GM18508 (cell line): ENCODE measurements around the gene MYO10.
"Not testable (repeated sequence)": the region's sequence is repeated elsewhere in the genome, so short reads cannot be mapped to it uniquely, and the experiment has no call there.

Experiments
- ATAC-seq: cut with Tn5 transposase; IDR thresholded peaks from one replicate; pipeline ENCODE4 v1.9.1; 2021; ENCODE audit warnings: moderate number of reproducible peaks; ENCODE audit not compliant: insufficient read depth, unreplicated experiment

Gene MYO10

DNA sequence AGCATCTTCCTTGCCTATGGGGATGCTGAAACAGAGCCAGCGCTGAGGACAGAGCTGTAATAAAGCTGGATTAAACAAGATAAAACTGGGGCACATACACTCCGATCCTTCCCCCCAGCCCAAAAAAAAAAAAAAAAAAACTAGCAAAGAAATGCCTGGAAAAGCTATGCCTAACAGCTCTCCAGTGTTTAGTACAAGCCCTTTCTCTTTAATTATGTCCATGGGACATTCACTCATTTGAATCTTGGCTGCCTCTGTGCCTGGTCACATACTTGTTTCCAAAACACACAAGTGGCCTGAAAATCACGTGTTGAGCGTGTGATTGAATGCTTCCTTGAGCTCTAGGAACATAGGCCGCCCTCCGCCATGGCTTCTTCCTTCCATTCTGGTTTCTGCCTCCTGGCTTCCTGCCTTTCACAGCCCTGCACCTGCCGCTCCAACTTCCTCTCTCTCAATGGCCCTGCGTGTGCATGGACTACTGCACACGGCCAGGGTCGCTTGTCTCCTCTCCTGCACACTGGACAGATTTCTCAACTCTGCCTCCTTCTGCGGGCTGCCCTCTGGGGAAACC, 208.2 kb downstream of the MYO10 start:
- ATAC-seq: no peak

DNA sequence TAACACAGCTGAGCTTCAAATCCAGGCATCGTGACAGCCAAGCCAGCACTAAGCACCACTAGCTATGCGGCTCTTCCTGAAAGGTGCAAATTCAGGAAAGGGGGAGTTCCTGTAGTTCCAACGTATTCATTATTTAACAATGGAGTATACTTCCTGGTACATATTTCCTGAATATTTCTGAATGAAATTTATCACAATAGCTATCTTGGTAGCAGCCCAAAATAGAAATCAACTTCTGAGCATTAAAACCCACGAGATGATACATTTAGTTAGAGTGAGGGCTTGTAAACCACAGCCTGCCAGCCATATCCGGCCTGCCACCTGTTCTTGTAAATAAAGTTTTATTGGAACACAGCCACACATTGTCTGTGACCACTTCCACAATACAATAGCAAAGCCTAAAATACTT, 209.5 kb downstream of the MYO10 start:
- ATAC-seq: no peak

DNA sequence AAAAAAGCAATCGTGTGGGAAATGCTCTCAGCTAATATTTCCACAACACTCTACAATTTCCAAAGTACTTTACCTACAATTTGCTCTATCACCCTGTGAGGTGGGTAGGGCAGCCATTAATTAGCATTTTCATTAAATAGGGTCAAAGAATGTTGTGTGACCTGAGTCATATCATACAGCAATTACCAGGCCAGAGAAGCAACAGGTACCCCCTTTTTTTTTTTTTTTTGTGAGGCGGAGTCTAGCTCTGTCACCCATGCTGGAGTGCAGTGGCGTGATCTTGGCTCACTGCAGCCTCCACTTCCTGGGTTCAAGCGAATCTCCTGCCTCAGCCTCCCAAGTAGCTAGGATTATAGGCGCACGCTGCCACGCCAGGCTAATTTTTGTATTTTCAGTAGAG, 210.5 kb downstream of the MYO10 start:
- ATAC-seq: no peak

DNA sequence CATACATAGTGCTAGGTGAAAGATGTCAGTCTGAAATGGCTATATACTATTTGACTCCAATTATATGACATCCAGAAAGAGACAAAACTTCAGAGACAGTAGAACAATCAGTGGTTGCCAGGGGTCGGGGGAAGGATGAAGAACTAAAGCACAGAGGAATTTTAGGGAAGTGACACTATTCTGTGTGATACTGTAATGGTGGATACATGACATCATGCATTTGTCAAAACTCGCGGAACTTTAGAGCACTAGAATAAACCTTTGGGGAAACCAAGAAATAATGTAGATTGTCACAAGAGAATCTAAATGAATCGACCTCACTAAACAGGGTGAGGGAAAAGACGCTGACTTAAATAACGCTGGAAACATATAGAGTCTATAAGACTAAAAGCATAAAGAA, 212.3 kb downstream of the MYO10 start:
- ATAC-seq: no peak

DNA sequence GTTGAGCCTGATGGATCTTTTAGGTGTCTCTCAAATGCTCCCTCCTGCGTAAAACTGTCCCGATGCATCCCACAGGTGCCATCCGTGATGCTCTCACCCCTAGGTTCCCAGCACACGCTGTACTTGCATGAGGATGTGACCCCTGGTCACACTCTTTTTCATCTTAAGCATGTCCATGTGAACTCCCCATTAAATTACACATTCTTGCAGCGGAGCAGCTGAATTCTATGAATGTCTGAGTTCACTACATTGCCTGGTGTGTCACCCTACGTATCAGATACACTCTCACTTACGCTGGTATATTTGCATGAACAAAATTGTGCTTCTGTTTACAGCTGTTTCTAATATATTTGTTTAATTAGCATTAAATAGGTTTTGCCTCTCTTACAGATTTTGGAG, 214.0 kb downstream of the MYO10 start:
- no peak for ATAC-seq

DNA sequence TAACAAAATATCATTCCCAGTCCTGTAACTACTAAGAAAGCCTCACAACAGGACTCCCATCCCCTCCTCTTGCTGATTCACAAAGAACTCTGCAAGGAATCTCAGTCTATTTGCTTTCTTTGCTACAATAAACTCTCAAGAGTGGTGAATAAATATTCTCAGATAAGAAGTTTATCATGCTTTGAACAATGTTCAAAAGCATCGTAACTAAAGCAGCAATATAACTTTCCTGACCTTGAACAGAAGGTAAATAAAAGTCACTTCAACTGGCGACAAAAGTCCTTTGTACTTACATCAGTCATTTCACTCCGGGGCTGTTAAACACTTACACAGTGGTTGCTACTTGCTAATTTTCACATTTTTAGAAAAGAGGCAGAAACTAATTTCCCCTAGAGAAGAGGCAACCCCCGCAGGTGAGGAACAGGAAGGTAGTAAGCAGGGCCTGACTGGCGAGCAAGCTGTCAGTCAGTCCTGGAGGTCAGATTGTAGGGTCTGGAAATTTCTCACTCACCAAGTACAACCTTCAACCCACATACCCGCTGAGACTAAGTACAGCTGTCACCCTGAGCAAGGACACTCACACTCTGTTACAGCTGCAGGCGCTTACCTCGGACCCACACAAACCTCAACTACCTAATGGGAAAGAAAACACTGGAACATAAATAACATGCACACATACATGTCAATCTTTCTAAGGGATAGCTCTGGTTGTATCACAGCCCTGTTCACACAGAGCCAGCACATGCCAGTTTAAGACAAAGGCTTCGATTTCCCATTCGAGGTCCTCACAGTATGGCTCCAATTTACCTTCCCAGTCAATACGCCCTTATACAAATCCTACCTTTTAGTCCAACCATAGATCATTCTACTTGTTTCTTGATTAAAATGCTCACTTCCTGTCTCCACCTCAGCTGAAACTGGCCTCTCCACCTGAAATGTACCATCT, 214.7 kb downstream of the MYO10 start:
- no peak for ATAC-seq

DNA sequence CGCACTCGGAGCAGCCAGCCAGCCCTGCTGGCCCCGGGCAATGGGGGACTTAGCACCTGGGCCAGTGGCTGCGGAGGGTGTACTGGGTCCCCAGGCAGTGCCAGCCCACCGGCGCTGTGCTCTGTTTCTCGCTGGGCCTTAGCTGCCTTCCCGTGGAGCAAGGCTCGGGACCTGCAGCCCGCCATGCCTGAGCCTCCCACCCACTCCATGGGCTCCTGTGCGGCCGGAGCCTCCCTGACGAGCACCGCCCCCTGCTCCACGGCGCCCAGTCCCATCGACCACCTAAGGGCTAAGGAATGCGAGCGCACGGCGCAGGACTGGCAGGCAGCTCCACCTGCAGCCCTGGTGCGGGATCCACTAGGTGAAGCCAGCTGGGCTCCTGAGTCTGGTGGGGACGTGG, 218.1 kb downstream of the MYO10 start:
- ATAC-seq: not testable (repeated sequence)

DNA sequence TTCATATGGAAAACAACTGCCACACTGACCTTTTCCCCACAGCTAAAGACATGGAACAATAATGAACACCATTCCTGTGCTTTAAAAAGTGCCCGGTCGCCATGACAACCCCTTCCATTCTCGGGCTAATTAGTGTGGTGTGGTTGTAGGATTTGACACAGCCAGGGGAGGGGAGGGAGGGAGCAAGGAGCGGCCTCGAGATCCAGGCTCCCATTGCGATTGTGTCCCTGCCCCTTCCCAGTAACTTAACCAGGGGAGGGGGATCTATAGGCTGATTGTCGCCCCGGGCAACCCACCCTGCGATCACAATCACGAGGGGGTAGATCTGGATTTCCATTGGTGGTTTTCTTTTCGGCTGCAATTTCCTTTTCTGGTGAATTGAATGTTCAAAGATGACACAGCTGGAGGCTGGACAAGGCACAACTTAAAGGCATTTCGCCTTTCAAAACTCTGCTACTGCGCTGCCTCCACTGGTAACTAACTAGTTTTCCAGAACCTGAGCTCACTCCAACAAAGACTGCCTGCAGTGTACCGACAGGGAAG, 222.6 kb downstream of the MYO10 start:
- ATAC-seq: no peak

DNA sequence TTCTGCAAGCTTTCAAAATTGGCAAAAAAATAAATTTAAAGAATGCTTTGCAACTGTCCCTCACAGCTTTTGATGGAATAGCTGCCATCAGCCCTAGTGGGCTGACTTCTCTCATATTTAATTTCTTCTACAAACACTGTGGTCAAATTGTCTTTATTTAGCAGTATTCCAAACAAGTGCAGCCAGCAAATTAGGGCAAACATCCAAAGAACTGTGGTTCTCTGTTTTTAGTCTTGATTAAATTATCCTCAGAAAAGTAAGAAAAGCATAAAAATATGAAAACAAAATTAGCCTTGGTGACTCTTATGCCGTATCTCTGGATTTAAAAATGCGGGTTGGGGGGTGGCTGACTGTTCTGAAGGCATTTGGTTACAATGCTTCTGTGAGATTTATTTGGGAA, 223.5 kb downstream of the MYO10 start:
- ATAC-seq: no peak

DNA sequence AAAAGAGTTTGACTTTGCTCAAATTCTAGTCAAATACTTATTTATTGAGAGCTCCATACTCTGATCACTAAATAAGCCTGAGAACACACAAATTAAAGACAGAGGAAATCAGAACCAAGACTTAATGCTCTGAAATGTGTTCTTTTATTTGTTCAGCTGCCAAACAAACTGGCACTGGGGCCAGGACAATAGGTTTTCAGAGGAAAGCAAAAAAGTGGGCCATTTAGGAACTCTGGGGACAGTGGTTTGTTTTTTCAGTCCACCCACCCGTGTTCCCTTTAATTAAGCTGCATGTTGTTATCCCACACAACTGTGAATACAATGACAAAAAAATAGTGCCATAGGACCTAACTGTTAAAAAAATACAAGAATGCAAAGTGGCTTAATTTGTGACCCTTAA, 223.9 kb downstream of the MYO10 start:
- no peak for ATAC-seq

DNA sequence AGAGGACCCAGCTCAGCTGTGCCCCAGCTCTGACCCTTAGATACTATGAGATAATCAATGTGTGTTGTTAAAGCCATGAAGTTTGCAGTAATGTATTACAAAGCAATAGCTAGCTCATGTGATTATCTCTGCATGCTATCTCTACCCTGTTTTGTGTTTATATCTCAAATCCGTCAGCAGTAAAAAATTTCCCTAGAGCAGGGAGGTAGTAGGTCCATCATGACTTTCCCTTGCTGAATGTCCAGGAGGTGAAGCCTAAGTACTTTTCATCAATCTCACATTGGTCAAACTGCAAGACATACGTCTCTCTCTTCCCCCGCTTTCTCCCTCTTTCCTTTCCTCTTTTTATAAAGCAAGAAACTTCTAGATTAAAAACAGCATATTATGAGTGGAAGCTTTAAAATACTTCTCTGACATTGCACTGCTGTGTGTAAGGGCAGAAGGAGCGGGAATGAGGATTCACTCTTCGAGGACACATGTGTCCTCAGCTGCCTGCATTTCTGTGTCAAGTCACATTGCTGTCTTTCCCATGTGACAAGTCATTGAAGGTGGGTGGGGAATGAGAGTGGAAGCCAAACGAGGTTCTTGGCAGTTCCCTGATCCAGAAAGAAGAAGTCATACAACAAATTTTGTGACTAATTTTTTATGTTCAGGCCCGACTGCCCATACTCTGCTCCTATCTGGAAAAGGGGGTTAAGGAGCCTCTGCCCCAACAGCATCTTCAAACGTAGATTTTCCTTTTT, 226.2 kb downstream of the MYO10 start:
- no peak for ATAC-seq

DNA sequence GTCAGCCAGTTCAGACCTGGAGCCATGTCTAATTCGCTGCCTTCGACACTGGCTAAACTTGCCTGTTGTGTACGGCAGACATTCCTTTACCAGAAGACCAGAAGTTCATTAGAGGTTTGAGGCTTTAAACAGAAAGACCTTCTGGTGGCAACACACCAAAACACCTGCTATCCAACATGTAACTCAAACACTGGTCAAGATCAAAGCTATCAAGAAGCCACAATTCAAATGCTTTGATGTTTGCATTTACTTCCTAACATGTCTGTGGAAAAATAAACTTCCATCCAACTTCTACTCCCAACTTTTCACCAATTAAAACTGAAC, 228.3 kb downstream of the MYO10 start:
- ATAC-seq: no peak

DNA sequence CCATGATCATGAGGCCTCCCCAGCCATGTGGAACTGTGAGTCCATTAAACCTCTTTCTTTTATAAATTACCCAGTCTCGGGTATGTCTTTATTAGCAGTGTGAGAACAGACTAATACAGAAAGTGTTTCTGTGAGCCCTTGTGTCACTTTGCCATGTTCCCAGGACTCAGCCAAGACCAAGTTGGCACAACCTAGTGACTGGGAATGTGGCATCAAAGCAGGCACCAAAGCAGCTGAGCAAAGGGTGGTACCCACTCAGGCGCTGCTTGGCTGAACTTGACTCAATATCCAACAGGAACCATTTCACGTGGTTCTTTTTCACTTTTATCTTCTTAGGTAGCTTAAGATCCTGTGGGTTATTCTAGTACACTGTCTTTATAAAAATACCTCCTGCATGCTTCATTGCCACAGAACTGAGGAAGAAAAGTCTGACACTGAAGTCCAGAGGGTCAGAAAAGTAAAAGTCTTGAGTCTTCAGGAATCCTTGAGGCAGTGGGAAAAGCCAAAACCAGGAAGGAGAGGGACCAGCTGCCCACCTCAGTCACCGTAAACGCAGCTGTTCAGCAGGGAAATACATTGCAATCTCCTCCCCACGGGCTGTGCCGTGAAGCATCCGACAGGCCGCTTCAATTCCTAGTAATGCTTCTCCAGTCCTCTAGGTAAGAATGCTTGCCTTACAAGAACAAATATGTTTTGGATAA, 228.8 kb downstream of the MYO10 start:
- ATAC-seq: no peak

DNA sequence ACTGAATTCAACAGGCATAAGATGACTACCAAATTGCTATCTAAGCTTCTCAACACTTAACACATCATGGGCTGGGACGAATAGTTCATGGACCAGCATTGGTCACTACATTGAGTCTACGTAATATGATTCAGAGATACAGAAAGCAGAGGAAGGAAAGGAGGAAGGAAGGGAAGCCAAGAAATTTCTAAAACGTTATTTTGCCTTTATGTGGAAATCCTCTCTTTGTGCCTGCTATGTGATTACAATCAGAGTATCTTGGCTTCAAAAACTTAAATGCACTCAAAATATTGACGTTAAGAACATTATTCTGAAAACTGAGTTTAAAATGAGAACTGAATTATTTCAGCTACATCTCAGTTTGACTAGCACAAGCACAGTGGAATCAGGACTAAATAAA, 231.1 kb downstream of the MYO10 start:
- ATAC-seq: no peak

DNA sequence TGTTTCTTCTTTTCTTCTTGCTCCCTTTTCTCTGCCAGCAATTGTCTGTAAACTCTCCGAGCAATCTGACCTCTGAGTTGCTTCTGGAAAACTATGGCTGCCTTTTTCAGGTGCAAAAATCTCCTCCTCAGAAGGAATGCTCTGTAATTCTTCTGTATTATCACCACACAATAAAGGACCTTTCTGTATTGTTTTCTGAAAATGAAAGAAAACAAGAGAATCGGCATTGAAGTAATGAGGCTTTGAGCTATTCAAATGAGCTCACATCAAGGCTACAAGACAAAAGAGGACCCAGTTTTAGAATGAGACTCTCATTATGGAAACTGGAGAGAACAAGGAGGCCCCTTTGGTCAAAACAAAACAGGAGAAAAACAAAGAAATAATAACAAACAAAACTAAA, 233.1 kb downstream of the MYO10 start:
- no peak for ATAC-seq

DNA sequence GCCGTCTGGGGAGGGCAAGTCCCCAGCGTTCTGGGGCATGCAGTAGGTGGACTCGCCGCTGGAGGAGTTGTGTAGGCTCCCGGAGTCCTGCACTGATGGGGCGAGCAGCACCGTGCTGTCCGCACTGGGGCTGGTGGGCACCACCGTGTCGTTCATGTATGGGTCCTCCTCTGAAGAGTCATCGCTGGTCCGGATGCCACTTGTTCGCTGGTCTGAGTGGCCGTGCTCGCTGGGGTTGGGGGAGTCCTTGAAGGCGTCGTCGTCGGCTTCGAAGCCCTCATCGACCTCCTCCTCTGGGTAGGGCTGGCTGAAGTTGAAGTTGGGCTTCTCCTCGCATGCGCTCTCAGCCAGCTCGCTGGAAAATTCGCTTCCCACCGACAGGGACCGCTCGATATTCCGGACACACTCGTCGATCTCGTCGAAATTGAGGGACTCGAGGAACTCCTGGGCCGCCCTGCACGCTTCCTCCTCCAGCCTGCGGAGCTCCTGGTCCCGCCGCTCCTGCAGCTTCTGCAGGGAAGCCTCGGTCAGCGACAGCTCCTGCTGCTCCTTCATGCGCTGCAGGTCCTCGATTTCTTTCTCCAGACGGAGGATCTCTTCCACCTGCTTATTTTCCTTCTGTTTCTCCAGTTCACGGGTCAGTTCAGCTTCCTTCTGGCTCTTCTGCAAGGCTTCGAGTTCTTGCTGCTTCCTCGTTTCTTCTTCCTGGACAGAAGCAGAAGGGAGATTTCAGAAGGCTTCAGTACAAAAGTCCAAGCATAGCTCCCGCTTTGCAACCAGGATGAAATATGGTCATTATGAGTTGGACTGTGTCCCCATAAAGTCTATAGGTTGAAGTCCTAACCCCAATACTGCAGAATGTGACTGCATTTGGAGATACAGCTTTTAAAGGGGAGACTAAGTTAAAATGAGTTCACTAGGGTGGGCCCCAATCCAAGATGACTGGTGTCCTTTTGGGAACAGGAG, 234.7 kb downstream of the MYO10 start:
- ATAC-seq: no peak

DNA sequence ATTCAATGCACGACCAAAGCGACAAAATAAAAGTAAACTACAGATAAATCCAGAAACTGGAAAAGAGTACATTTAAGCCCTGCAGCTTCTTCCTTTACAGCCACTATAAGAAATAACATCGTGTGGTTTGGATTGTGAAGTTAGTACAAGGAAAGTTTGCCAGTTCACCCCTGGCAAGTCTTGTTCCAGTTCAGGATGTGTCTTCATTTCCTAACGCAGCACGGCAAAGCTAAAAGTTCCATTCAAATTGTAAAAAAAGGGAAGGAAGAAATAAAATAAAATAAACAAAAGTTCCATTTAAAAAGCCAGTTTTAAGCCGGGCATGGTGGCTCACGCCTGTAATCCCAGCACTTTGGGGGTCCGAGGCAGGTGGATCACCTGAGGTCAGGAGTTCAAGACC, 236.0 kb downstream of the MYO10 start:
- ATAC-seq: no peak

DNA sequence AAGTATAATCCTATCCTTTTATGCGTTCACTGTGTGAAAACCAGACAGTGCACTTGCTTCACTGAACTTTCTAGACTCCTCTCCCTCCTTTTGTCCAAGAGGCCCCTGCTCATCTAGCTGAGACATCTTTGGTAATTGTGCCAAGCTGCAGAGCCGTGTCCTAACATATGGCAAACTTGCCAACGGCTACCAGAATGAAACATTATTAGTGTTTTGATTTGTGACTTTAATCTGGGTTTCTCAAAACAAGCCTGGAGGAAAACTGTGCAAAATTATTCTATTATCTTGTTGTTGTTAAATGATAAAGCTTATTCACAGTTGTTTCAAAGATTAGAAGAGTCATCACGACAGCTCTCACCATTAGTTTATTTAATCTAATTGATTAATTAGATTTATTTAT, 240.3 kb downstream of the MYO10 start:
- no peak for ATAC-seq

DNA sequence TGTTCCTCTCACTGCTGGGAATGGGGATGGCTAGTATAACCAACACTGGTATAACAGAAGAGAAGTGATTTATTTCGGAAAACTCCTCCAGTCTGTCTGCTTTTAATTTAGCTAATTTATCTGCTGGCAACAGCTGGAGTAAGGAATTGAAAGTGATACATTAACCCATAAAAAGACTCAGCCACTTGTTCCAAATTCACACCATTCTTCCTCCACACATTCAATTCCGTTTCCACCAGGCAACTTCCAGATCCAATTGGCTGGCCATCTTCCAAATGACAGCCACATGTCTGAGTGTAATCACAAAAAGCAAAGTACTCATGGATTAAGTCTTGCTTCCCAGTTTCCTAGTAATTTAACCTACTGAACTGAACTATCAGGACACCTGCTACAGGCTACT, 242.2 kb downstream of the MYO10 start:
- ATAC-seq: no peak
